Chondrocyte (in vitro differentiated cells): ENCODE data around the gene TBL3. TPM values are rescaled to one million over a fixed set of nuclear protein-coding genes. Genes with fewer than 3 reads are reported as not detected.
"Not testable (repeated sequence)": the region's sequence is repeated elsewhere in the genome, so short reads cannot be mapped to it uniquely, and the experiment has no call there.

ENCODE experiments used
- DNase-seq: peaks from one replicate; pipeline ENCODE4 v3.0.0; 2021; ENCODE audit warnings: mixed read lengths, low spot score
- H3K27ac Mint-ChIP-seq: one replicate; pipeline ENCODE4 v1.8.0; 2021; ENCODE audit warnings: mild to moderate bottlenecking, moderate library complexity, mixed read lengths; ENCODE audit not compliant: unreplicated experiment
- H3K27me3 Mint-ChIP-seq: 2 replicates; pipeline ENCODE4 v1.8.0; 2021; ENCODE audit warnings: low read depth, mixed read lengths
- H3K36me3 Mint-ChIP-seq: 2 replicates; pipeline ENCODE4 v1.8.0; 2021; ENCODE audit warnings: low read depth, mixed read lengths
- H3K4me1 Mint-ChIP-seq: 2 replicates; pipeline ENCODE4 v1.8.0; 2021; ENCODE audit warnings: low read depth, mild to moderate bottlenecking, mixed read lengths
- H3K4me3 Mint-ChIP-seq: one replicate; pipeline ENCODE4 v1.8.0; 2021; ENCODE audit warnings: mild to moderate bottlenecking, moderate library complexity, mixed read lengths; ENCODE audit not compliant: unreplicated experiment
- H3K9me3 Mint-ChIP-seq: 2 replicates; pipeline ENCODE4 v1.8.0; 2021; ENCODE audit warnings: low read depth, mixed read lengths
- total RNA-seq: library from RNA; stranded (reverse); gene quantifications from 3 replicates; pipeline ENCODE4 v1.2.1, GENCODE V29; 2021
- TF ChIP-seq, protein P1 (sequence below): fragments of 200-600 bp; sonication (generic); IDR thresholded peaks from 2 replicates; pipeline ENCODE4 v1.5.0; 2021; ENCODE audit warnings: antibody characterized with exemption, mild to moderate bottlenecking, moderate library complexity

The TBL3 gene
- total RNA-seq, 1 donor from 2014 or later: 21.6 TPM

DNA sequence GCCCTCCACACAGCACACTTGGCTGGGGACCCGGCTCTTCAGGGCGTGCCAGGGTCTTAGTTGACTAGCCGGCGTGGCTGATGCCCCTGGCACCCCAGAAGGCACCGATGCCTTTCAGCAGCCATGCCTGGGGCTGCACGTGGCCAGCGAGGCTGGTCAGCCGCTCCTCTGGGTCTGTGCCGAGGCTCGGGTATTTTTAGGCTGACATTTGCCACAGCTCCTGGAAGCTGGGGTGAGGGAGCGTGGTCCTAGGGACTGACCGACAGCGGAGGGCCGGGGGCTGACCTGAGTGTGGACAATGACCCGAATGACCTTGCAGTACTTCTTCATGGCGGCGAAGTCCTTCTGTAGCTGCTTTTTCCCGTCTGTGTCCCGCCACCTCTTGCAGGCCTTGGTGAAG is 21.3 kb upstream of the TBL3 start:
- Mint-ChIP-seq H3K36me3 (no peaks in the 10 kb centered on the region), H3K27me3 (no peaks in the 10 kb centered on the region), H3K27ac (no peak overlapping the region), H3K4me3 (no peak overlapping the region), H3K4me1 (no peaks in the 10 kb centered on the region), H3K9me3 (no peaks in the 10 kb centered on the region)
- TF ChIP-seq, protein P1, sequence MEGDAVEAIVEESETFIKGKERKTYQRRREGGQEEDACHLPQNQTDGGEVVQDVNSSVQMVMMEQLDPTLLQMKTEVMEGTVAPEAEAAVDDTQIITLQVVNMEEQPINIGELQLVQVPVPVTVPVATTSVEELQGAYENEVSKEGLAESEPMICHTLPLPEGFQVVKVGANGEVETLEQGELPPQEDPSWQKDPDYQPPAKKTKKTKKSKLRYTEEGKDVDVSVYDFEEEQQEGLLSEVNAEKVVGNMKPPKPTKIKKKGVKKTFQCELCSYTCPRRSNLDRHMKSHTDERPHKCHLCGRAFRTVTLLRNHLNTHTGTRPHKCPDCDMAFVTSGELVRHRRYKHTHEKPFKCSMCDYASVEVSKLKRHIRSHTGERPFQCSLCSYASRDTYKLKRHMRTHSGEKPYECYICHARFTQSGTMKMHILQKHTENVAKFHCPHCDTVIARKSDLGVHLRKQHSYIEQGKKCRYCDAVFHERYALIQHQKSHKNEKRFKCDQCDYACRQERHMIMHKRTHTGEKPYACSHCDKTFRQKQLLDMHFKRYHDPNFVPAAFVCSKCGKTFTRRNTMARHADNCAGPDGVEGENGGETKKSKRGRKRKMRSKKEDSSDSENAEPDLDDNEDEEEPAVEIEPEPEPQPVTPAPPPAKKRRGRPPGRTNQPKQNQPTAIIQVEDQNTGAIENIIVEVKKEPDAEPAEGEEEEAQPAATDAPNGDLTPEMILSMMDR: no peak
- no peak for DNase-seq

DNA sequence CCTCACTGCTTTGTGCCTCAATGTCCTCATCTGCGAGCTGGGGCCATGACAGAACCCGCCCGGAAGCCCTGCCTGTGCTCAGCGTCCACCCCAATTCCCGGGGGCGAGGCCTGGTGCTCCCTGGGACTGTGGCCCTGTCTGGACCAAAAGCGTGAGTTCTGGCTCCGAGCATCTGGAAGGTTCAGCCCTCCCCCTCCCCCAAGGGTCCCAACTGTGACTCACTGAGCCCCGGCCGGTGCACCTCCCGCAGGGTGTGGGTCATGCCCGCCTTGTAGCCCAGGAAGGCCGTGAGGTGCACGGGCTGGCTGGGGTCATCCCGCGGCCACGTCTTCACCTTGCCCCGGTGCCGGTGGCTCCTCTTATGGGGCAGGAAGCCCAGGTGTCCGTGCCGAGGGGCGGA is 18.1 kb upstream of the TBL3 start:
- H3K4me1 Mint-ChIP-seq: no peaks in the 10 kb centered on the region
- peak; percentile 85 for DNase-seq
- no peaks in the 10 kb centered on the region for H3K27me3 Mint-ChIP-seq
- no peaks in the 10 kb centered on the region for H3K9me3 Mint-ChIP-seq
- no peaks in the 10 kb centered on the region for H3K36me3 Mint-ChIP-seq
- no peak overlapping the region for H3K4me3 Mint-ChIP-seq
- no peak overlapping the region for H3K27ac Mint-ChIP-seq
- TF ChIP-seq, protein P1: no peak

DNA sequence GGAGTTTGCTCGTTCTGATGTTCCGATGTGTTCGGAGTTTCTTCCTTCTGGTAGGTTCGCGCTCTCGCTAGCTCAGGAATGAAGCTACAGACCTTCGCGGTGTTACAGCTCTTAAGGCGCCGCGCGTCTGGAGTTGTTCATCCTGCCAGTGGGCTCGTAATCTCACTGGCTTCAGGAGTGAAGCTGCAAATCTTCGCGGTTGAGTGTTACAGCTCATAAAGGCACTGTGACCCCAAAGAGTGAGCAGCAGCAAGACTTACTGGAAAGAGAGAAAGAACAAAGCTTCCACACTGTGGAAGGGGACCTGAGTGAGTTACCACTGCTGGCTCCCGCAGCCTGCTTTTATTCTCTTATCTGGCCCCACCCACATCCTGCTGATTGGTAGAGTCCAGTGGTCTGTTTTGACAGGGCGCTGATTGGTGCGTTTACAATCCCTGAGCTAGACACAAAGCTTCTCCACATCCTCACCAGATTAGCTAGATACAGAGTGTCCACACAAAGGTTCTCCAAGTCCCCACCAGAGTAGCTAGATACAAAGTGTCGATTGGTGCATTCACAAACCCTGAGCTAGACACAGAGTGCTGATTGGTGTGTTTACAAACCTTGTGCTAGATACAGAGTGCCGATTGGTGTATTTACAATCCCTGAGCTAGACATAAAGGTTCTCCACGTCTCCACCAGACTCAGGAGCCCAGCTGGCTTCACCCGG is 14.3 kb upstream of the TBL3 start:
- not testable (repeated sequence) for DNase-seq, H3K9me3 Mint-ChIP-seq, H3K27ac Mint-ChIP-seq, H3K27me3 Mint-ChIP-seq, H3K36me3 Mint-ChIP-seq, H3K4me3 Mint-ChIP-seq
- peaks cover 28% of the 10 kb centered on the region for H3K4me1 Mint-ChIP-seq

DNA sequence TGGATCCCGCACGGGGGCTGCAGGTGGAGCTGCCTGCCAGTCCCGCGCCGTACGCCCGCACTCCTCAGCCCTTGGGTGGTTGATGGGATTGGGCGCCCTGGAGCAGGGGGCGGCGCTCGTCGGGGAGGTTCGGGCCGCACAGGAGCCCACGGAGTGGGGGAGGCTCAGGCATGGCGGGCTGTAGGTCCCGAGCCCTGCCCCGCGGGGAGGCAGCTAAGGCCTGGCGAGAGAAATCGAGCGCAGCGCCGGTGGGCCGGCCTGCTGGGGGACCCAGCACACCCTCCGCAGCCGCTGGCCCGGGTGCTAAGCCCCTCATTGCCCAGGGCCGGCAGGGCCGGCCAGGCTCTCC is 13.7 kb upstream of the TBL3 start:
- not testable (repeated sequence) for H3K4me3 Mint-ChIP-seq, H3K27me3 Mint-ChIP-seq, H3K36me3 Mint-ChIP-seq, H3K27ac Mint-ChIP-seq, H3K9me3 Mint-ChIP-seq
- DNase-seq: peak; percentile 75
- H3K4me1 Mint-ChIP-seq: peaks cover 33% of the 10 kb centered on the region

DNA sequence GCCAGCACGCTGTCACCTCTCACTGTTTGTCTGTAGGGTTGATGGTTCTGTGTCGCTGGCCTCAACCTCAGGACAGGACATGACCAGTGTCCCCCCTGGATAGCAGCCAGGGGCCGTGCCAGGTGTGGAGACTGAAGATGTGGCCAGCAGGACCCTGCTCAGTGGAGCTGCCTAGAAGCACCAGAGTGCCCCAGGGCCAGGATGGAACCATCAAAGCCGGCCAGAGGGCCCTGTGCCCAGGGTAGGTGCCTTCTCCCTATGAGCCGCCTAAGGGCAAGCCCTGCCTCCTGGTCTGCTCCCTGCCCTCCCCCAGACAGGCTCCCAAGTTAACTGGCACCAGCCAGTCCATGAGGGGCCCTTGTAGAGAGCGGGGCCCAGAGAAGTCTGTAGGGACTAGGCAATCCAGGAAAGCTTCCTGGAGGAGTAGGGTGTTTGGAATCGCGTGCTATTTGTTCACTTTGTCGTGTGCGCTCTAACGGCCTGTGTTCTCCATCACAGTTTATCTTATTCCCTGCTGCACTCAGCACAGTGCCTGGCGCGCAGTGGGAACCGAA is 13.1 kb upstream of the TBL3 start:
- DNase-seq: no peak
- Mint-ChIP-seq H3K4me3 (peak overlapping the region; percentile 97), H3K27me3 (no peaks in the 10 kb centered on the region), H3K36me3 (peaks cover 12% of the 10 kb centered on the region), H3K27ac (peak overlapping the region; percentile 59), H3K4me1 (peaks cover 40% of the 10 kb centered on the region), H3K9me3 (no peaks in the 10 kb centered on the region)
- TF ChIP-seq, protein P1: no peak

DNA sequence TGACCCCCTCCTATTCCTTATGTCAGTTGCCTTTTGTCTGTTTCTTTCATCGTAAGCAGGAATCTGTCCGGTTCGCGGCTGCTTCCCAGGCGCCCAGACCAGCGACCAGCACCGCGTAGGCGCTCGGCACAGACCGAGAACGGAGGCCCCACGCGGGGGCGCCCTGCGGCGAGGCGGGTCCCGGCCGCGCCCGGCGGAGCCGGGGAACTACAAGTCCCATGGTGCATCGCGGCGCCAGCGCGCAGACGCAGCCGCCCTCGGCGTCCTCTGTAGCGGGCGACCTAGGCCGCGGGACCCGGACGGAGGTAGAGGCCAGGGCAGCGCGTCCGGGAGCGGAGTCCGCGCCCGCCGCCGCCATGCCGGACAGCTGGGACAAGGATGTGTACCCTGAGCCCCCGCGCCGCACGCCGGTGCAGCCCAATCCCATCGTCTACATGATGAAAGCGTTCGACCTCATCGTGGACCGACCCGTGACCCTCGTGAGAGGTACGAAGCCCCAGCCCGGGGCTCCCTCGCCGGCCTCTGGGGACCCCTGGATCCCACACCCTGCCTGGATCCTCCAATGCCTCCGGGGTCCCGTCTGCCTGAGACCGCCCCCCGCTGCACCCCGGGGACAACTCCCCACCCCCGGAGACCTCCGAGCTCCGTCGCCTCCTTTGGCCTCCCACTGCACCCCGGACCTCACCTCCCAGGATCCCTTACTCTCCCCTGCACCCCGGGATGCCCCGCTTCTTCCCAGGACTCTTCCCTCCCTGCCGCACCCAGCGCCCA is 12.4 kb upstream of the TBL3 start, which contains the start of gene NDUFB10:
NDUFB10 (plus strand) TSS at position 270 of the 771 bp plus-strand sequence; CDS start at position 357, 87 bp downstream.
- no peaks in the 10 kb centered on the region for H3K9me3 Mint-ChIP-seq
- H3K4me1 Mint-ChIP-seq: peaks cover 44% of the 10 kb centered on the region
- TF ChIP-seq, protein P1: peak; percentile 81
- DNase-seq: peak; percentile 85
- peak within 1 kb of the TSS; percentile 96 for H3K27ac Mint-ChIP-seq
- peak within 1 kb of the TSS; percentile 97 for H3K4me3 Mint-ChIP-seq
- H3K36me3 Mint-ChIP-seq: peaks cover 15% of the 10 kb centered on the region
- no peaks in the 10 kb centered on the region for H3K27me3 Mint-ChIP-seq
